Measurements from ENCODE around the gene KRT3. TPM values are rescaled to one million over a fixed set of nuclear protein-coding genes. Genes with fewer than 3 reads are reported as not detected.

KRT3 gene
- total RNA-seq, 2 experiments from 2014 or later: not detected

- Mint-ChIP-seq H3K4me3 (no peak overlapping the region), H3K27ac (no peak overlapping the region), H3K4me1 (no peaks in the 10 kb centered on the region), H3K9me3 (no peaks in the 10 kb centered on the region), H3K36me3 (ENCODE audit: low read depth) (no peaks in the 10 kb centered on the region), H3K27me3 (peaks cover 7% of the 10 kb centered on the region)
- POLR2A ChIA-PET: no interaction called here
- DNase-seq: no peak
- CTCF ChIA-PET: interaction anchor here (0.6 kb wide), 1 partner anchor 544 kb away, joined by 4 read pairs; no protein-coding TSS in a partner anchor
Measured at GRCh38 chr12:52822771-52823510, 27.0 kb upstream of the KRT3 start.

GRCh38 chr12:52821826-52822660, 26.1 kb upstream of the KRT3 start:
- Mint-ChIP-seq H3K4me3 (no peak overlapping the region), H3K9me3 (no peaks in the 10 kb centered on the region), H3K27ac (no peak overlapping the region), H3K27me3 (peaks cover 7% of the 10 kb centered on the region), H3K4me1 (no peaks in the 10 kb centered on the region), H3K36me3 (ENCODE audit: low read depth) (no peaks in the 10 kb centered on the region)
- CTCF ChIA-PET: no interaction called here
- no peak for DNase-seq
- POLR2A ChIA-PET: no interaction called here

DNA sequence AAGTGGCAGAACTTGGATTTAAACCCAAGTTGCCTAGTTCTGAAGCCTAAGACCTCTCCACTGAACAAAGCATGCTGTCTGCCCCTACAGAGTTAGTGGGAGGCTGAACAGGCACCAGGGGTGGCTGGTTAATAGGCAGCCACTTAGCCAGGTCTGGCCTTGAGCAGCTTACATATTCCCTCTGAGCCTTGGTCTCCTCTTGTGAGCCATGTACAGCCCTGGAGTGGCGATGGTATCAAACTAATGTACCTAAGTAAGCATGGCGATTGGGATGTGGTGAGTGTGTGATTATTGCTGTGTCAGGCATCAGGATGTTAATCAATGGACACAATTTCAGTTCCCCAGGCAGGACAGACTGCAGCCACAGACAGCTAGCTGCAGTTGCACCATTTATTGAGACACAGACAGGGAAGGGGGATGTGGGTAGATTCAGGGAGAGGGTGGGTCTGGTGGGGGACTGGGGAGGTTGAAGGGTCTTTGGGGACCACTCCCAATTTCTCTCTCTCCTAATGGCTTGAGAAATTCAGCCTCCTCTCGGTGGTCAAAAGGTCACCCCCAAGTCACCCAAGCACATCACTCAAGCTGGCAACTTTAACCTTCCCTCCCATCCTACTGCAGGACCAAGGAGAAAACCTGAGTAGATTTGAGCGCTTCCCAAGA, 25.3 kb upstream of the KRT3 start:
- H3K4me1 Mint-ChIP-seq: no peaks in the 10 kb centered on the region
- H3K4me3 Mint-ChIP-seq: no peak overlapping the region
- no peak overlapping the region for H3K27ac Mint-ChIP-seq
- no peaks in the 10 kb centered on the region for H3K36me3 Mint-ChIP-seq (ENCODE audit: low read depth)
- no peaks in the 10 kb centered on the region for H3K9me3 Mint-ChIP-seq
- ChIA-PET CTCF (no interaction called here), POLR2A (interaction anchor here (0.5 kb wide), 1 partner anchor 153 kb away, joined by 3 read pairs; no protein-coding TSS in a partner anchor)
- H3K27me3 Mint-ChIP-seq: peaks cover 7% of the 10 kb centered on the region
- DNase-seq: no peak

GRCh38 chr12:52820521-52820920, 24.6 kb upstream of the KRT3 start:
- no peaks in the 10 kb centered on the region for H3K36me3 Mint-ChIP-seq (ENCODE audit: low read depth)
- ChIA-PET POLR2A (no interaction called here), CTCF (no interaction called here)
- H3K27ac Mint-ChIP-seq: no peak overlapping the region
- H3K27me3 Mint-ChIP-seq: peaks cover 7% of the 10 kb centered on the region
- H3K4me3 Mint-ChIP-seq: no peak overlapping the region
- DNase-seq: no peak
- no peaks in the 10 kb centered on the region for H3K4me1 Mint-ChIP-seq
- no peaks in the 10 kb centered on the region for H3K9me3 Mint-ChIP-seq

DNA sequence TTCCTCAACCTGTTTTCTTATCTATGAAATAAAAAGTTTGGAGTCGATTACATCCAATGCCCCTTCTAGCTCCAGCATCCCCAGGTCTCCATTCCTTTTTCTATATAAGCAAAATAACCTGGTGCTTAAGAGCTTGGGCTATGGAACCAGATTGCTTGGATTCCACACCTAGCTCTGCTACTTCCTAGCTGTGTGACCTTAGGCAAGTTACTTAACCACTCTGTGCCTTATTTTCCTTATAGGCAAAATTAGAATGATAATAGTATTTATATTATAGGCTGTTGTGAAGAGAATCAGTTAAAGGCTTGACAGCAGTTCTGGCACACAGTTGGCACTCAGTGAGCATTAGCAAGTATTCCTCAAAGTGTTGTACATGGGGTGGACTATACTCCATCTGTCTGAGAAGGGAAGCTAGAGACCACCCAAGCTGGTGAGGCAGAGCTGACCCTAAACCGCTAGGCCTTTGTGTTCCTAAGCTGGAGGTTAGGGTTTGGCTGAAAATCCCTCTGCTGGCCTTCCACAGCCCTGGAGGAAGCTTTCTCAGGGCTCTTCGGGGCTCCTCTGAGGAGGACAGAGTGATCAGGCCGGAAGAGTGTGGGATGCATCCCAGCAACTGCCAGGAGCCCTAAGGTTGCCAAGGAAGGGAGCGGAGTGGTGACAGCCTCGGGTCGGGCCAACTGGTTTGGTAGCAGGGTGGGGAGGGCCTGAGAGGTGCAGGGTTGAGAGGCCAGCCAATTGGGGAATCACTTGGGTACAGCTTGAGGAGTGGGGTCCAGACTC, 24.0 kb upstream of the KRT3 start:
- Mint-ChIP-seq H3K4me1 (no peaks in the 10 kb centered on the region), H3K27me3 (peaks cover 7% of the 10 kb centered on the region), H3K4me3 (no peak overlapping the region), H3K9me3 (no peaks in the 10 kb centered on the region), H3K27ac (no peak overlapping the region), H3K36me3 (ENCODE audit: low read depth) (no peaks in the 10 kb centered on the region)
- CTCF ChIA-PET: interaction anchor here (0.6 to 1.0 kb wide), 3 partner anchors 64 to 110 kb away, joined by 3 read pairs; no protein-coding TSS in a partner anchor
- DNase-seq: no peak
- POLR2A ChIA-PET: no interaction called here

DNA sequence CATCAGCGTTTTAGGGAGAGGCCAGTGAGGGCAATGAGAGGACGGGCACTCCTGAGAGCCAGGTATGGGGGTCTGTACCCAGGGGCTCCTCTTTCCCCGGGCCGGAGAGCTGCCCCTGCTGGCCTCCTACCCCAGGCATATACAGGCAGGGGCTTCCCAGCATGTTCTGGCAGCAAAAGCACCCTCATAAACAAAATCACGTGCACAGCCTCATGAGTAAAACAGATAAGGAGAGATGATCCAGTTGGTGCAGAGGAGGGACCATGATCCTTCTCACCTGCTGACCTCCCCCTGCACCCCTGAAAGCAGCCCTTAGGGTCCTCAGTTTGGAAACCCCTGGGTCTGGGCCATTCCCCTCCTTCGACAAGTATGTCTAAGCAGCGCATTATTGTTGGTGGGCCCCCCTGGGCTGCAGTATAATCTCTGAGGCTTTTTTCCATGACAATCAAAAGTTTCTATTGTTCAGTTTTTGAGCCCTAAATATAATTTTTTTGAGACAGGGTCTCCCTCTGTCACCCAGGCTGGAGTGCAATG, 23.0 kb upstream of the KRT3 start:
- Mint-ChIP-seq H3K4me1 (no peaks in the 10 kb centered on the region), H3K27me3 (peaks cover 7% of the 10 kb centered on the region), H3K27ac (no peak overlapping the region), H3K36me3 (ENCODE audit: low read depth) (no peaks in the 10 kb centered on the region), H3K9me3 (no peaks in the 10 kb centered on the region), H3K4me3 (no peak overlapping the region)
- ChIA-PET POLR2A (no interaction called here), CTCF (interaction anchor here (1.0 kb wide), 1 partner anchor 98 kb away, joined by 3 read pairs; no protein-coding TSS in a partner anchor)
- DNase-seq: no peak

GRCh38 chr12:52818388-52818787, 22.5 kb upstream of the KRT3 start:
- H3K9me3 Mint-ChIP-seq: no peaks in the 10 kb centered on the region
- no peaks in the 10 kb centered on the region for H3K4me1 Mint-ChIP-seq
- no peak overlapping the region for H3K27ac Mint-ChIP-seq
- no peak for DNase-seq
- no peaks in the 10 kb centered on the region for H3K36me3 Mint-ChIP-seq (ENCODE audit: low read depth)
- POLR2A ChIA-PET: no interaction called here
- H3K27me3 Mint-ChIP-seq: peaks cover 7% of the 10 kb centered on the region
- H3K4me3 Mint-ChIP-seq: no peak overlapping the region
- CTCF ChIA-PET: interaction anchor here (0.9 to 1.3 kb wide), 2 partner anchors 52 to 62 kb away, joined by 3 read pairs; no protein-coding TSS in a partner anchor

GRCh38 chr12:52817699-52818238, 21.9 kb upstream of the KRT3 start:
- no peaks in the 10 kb centered on the region for H3K36me3 Mint-ChIP-seq (ENCODE audit: low read depth)
- no peak for DNase-seq
- H3K27ac Mint-ChIP-seq: no peak overlapping the region
- CTCF ChIA-PET: interaction anchor here (0.9 to 1.3 kb wide), 2 partner anchors 53 to 63 kb away, joined by 3 read pairs; no protein-coding TSS in a partner anchor
- no peak overlapping the region for H3K4me3 Mint-ChIP-seq
- H3K4me1 Mint-ChIP-seq: no peaks in the 10 kb centered on the region
- H3K27me3 Mint-ChIP-seq: peaks cover 7% of the 10 kb centered on the region
- no peaks in the 10 kb centered on the region for H3K9me3 Mint-ChIP-seq
- POLR2A ChIA-PET: no interaction called here

DNA sequence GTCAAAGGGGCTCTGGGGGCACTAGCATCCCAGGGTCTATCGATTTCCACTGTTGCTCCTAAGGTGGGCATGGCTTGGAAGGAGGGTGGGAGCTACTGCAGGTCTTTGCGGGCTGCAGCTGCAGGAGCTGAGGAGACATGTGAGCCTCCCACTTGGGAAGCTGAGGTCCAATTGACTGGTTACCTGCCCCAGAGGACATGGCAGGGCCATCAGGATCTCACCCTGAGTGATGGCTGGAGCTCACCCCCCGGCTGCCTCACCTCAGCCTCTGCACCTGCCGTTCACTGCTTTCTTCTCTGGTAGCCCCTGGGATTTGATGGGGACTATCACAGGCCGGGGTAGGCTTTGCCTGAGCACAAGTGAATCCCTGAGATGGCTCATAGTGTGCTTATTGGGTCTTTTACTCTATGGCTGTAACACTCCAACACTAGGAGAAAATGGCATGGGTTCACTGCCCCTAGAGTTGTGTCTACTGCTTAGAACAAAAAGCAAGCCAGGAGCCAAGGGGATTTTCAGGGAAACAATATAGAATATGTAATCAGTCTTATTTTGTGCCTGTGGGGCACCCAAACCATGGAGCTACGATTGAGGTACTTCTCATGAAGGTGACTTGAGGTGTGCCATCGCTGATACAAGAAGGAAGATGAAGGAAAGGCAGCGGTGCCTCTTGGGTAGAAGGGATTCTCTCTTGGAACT, 21.2 kb upstream of the KRT3 start:
- peaks cover 7% of the 10 kb centered on the region for H3K27me3 Mint-ChIP-seq
- H3K4me1 Mint-ChIP-seq: no peaks in the 10 kb centered on the region
- no peak overlapping the region for H3K27ac Mint-ChIP-seq
- H3K36me3 Mint-ChIP-seq (ENCODE audit: low read depth): no peaks in the 10 kb centered on the region
- POLR2A ChIA-PET: no interaction called here
- no peaks in the 10 kb centered on the region for H3K9me3 Mint-ChIP-seq
- DNase-seq: no peak
- CTCF ChIA-PET: interaction anchor here (1.3 kb wide), 1 partner anchor 53 kb away, joined by 3 read pairs; no protein-coding TSS in a partner anchor
- no peak overlapping the region for H3K4me3 Mint-ChIP-seq

- peaks cover 7% of the 10 kb centered on the region for H3K27me3 Mint-ChIP-seq
- ChIA-PET CTCF (no interaction called here), POLR2A (no interaction called here)
- H3K4me1 Mint-ChIP-seq: no peaks in the 10 kb centered on the region
- H3K9me3 Mint-ChIP-seq: no peaks in the 10 kb centered on the region
- H3K27ac Mint-ChIP-seq: no peak overlapping the region
- H3K4me3 Mint-ChIP-seq: no peak overlapping the region
- no peak for DNase-seq
- no peaks in the 10 kb centered on the region for H3K36me3 Mint-ChIP-seq (ENCODE audit: low read depth)
Measured at GRCh38 chr12:52815676-52816588, 20.0 kb upstream of the KRT3 start.

GRCh38 chr12:52815161-52815560, 19.2 kb upstream of the KRT3 start:
- CTCF ChIA-PET: no interaction called here
- no peak for DNase-seq
- H3K27ac Mint-ChIP-seq: no peak overlapping the region

More at GRCh38 chr12:52815161-52815560, 19.2 kb upstream of the KRT3 start:
- Mint-ChIP-seq H3K36me3 (ENCODE audit: low read depth) (no peaks in the 10 kb centered on the region), H3K4me1 (no peaks in the 10 kb centered on the region), H3K9me3 (no peaks in the 10 kb centered on the region), H3K4me3 (no peak overlapping the region), H3K27me3 (peaks cover under 1% of the 10 kb centered on the region)
- POLR2A ChIA-PET: no interaction called here

Data from activated CD4-positive, alpha-beta memory T cell treated with anti-CD3 and anti-CD28 coated beads, Interleukin-2, amount 10 ng/mL, durations not matched to agents 7 days and 5 days (primary cell).